HFFc6 (cell line): ENCODE data around the gene ACAA2. TPM values are rescaled to one million over a fixed set of nuclear protein-coding genes. Genes with fewer than 3 reads are reported as not detected.

Source experiments
- DNase-seq: peaks from one replicate; pipeline ENCODE4 v3.0.0-alpha.2; 2018
- H3K27ac Mint-ChIP-seq: 2 replicates; pipeline ENCODE4 v1.8.0; 2020; ENCODE audit warnings: mild to moderate bottlenecking, mixed read lengths
- H3K27me3 Mint-ChIP-seq: 2 replicates; pipeline ENCODE4 v1.8.0; 2021; ENCODE audit warnings: mild to moderate bottlenecking, moderate library complexity, mixed read lengths; ENCODE audit not compliant: insufficient read depth
- H3K36me3 Mint-ChIP-seq: 2 replicates; pipeline ENCODE4 v1.8.0; 2021; ENCODE audit warnings: low read depth, mixed read lengths
- H3K4me1 Mint-ChIP-seq: 2 replicates; pipeline ENCODE4 v1.8.0; 2020; ENCODE audit warnings: low read depth, mixed read lengths
- H3K4me3 Mint-ChIP-seq: 2 replicates; pipeline ENCODE4 v1.8.0; 2020; ENCODE audit warnings: mild to moderate bottlenecking, moderate library complexity, mixed read lengths
- H3K9me3 Mint-ChIP-seq: 2 replicates; pipeline ENCODE4 v1.8.0; 2020; ENCODE audit warnings: mild to moderate bottlenecking, mixed read lengths
- total RNA-seq, 6 experiments: library from RNA; stranded (reverse); fragmentation: NEBNext Ultra II Directional; extraction: Animal tissue kit (Norgen Biotek cat#: 25700); gene quantifications; 2 replicates in 1 of 6; 3 replicates in 5 of 6; pipeline ENCODE4 v1.2.3, GENCODE V29; 2021
- TF ChIP-seq, protein P1 (sequence below): fragments of 200-600 bp; sonication (generic); IDR thresholded peaks from 2 replicates; pipeline ENCODE4 v1.5.0; 2021; ENCODE audit warnings: antibody characterized with exemption, mild to moderate bottlenecking

ACAA2 gene
- total RNA-seq, 6 experiments from 2014 or later = 6.3 to 23.3 (median 7.1) TPM

DNA sequence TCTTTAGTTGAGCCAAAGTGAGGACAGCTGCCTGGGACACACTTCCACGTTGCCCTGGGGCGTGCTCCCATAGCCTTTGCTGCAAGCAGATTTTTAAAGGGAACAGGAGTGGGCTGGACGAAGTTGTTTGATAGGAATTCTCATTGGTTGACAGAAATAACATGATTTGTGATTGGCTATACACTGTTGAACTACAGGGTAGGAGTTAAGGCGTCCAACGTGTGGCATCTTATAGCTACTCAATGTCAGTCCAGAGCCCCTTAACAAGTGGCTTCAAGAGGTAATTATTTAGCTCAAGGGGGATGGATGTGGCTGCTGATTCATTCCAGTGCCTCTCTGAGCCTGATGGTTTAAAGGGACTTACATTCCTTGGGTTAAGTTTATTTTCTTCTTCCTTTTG lies 65.5 kb downstream of the ACAA2 start:
- Mint-ChIP-seq H3K27me3 (peaks cover 24% of the 10 kb centered on the region), H3K4me1 (peaks cover 15% of the 10 kb centered on the region), H3K27ac (no peak overlapping the region), H3K36me3 (no peaks in the 10 kb centered on the region), H3K9me3 (no peaks in the 10 kb centered on the region), H3K4me3 (no peak overlapping the region)
- TF ChIP-seq, protein P1, sequence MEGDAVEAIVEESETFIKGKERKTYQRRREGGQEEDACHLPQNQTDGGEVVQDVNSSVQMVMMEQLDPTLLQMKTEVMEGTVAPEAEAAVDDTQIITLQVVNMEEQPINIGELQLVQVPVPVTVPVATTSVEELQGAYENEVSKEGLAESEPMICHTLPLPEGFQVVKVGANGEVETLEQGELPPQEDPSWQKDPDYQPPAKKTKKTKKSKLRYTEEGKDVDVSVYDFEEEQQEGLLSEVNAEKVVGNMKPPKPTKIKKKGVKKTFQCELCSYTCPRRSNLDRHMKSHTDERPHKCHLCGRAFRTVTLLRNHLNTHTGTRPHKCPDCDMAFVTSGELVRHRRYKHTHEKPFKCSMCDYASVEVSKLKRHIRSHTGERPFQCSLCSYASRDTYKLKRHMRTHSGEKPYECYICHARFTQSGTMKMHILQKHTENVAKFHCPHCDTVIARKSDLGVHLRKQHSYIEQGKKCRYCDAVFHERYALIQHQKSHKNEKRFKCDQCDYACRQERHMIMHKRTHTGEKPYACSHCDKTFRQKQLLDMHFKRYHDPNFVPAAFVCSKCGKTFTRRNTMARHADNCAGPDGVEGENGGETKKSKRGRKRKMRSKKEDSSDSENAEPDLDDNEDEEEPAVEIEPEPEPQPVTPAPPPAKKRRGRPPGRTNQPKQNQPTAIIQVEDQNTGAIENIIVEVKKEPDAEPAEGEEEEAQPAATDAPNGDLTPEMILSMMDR = no peak
- DNase-seq = peak; percentile 24

DNA sequence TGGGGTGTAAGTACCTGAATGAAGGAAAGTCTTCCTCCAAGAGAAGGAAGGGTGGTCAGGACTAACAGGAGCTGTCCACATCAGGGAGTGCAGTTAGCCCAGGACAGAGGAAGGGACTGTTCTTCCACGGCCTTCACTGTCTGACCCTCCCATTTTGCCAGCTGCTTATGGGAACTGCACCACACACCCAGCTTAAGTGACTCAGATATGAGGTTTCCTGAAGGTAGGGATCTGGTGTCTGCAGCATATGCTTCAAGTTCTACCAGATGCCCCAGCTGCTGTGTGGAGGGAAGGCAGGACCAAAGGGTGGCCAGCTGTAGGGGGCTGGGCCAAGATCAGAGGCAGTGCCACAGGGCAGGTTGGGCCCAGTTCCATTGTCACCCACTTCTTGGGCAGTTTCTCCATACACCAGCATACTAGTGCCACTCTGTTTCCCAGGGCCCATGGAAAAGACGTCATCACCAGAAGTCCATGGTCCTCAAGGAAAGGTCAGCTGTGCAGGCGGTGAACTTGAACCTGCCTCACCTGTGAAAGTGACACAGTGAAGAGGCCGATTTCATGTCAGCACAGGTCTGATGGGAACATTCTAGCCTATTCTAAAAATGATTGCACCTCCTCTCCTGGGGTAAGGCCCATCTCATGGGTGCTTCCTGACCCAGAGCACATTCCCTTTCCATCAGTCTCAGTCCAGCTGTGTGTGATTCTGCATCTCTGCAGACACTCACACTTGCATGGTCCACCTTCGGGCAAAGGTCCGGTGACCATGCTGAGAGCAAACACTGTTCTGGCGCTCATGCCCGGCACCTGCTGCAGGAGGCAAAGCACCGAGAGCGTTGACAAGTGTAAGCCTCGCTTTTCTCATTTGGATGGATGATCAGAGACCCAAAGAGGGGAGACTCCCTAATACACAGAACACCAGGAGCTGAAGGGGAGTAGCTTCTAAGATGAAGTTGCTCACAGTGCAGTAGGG lies 68.0 kb downstream of the ACAA2 start:
- no peaks in the 10 kb centered on the region for H3K9me3 Mint-ChIP-seq
- peaks cover 18% of the 10 kb centered on the region for H3K27me3 Mint-ChIP-seq
- H3K4me3 Mint-ChIP-seq = no peak overlapping the region
- H3K4me1 Mint-ChIP-seq = peaks cover 22% of the 10 kb centered on the region
- DNase-seq = no peak
- no peaks in the 10 kb centered on the region for H3K36me3 Mint-ChIP-seq
- no peak overlapping the region for H3K27ac Mint-ChIP-seq
- TF ChIP-seq, protein P1 = no peak

DNA sequence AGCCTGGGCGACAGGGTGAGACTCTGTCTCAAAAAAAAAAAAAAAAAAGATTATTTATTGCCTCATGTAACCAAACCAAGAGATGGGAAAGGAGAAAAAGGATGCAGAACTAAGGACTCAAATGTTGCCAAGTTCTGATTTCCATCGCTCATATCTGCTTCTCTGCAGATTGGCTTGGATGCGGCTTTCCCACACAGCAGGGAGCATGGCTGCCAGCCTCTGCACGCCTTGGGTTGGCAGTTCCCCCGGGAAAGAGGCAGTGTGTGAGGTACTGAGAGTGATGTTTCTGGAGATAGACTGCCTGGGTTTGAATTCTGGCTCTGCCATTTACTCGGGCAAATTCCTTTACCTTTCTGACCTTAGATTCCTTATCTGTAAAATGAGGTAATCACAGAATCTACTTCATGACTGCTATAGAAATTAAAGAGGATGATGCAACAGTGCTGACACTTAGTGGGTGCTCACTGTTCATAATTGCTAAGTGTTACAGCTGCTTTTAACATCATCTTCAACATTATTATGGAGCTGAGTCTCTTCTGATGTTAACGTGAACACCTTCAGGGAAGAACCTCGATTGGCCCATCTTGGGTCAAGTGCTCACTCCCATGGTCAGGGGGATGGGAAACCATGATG lies 68.8 kb downstream of the ACAA2 start:
- no peaks in the 10 kb centered on the region for H3K9me3 Mint-ChIP-seq
- DNase-seq = no peak
- H3K27me3 Mint-ChIP-seq = peaks cover 18% of the 10 kb centered on the region
- H3K36me3 Mint-ChIP-seq = no peaks in the 10 kb centered on the region
- H3K4me3 Mint-ChIP-seq = no peak overlapping the region
- TF ChIP-seq, protein P1 = no peak
- no peak overlapping the region for H3K27ac Mint-ChIP-seq
- H3K4me1 Mint-ChIP-seq = peaks cover 22% of the 10 kb centered on the region

DNA sequence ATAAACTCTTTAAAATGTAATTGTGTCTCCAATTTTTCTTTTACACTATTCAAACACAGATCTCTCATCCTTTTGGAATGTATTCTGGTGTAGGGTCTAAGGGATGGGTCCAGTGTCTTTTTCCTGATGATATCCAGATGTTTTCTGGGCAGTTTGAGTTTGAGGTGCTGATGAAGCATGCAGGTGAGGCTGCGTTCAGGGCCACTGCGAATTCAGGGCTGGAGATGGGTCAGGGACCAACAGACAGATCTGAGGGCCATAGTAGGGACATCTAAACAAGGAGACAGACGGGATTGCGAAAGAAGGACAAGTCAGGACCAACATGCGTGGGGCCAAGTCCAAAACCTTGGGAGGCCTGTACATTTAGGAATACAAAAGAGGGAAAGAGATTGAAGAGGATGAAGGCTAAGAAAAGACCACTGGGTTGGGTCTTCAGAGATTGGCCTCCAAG lies 70.2 kb downstream of the ACAA2 start:
- no peaks in the 10 kb centered on the region for H3K9me3 Mint-ChIP-seq
- H3K36me3 Mint-ChIP-seq = no peaks in the 10 kb centered on the region
- H3K27me3 Mint-ChIP-seq = peaks cover 21% of the 10 kb centered on the region
- H3K4me3 Mint-ChIP-seq = no peak overlapping the region
- DNase-seq = no peak
- TF ChIP-seq, protein P1 = no peak
- H3K27ac Mint-ChIP-seq = no peak overlapping the region
- H3K4me1 Mint-ChIP-seq = peaks cover 20% of the 10 kb centered on the region

DNA sequence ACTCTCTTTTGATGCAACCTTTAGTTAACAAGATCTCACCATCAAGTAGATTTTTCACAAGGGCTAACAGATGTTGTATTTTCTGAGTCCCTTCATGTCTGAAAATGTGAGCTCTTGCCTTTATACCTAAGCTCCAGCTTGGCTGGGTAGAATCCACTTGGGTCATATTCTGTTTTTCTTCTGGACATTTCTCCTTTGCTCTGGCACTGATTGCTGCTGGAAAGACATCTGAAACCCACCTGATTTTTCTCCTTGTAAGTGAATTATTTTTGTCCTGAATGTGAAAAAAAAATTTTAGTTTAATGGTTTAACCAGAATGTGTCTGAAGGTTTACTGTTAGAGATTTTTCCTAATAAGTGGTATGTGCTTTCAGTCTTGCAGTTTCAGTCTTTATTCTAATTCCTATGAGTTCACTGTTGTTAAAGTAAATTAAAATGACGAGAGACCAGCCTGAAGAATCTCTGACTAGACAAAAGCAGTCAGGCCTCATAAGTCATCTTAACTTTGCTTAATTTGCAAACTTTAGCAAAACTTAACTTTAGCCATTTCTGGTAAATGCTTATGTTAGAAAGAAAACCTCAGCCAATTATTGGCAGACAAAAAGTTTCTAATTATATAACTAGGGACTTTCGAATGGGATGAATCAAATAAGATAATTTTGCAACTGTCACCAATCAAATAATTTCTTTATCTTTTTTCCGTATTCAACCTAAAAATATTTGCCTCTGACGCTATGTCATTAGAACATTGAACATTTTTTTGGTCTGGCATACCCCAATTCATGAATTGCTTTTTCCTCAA lies 70.8 kb downstream of the ACAA2 start:
- Mint-ChIP-seq H3K27me3 (peaks cover 25% of the 10 kb centered on the region), H3K36me3 (no peaks in the 10 kb centered on the region), H3K4me1 (peaks cover 14% of the 10 kb centered on the region), H3K4me3 (no peak overlapping the region), H3K27ac (no peak overlapping the region), H3K9me3 (no peaks in the 10 kb centered on the region)
- DNase-seq = no peak
- TF ChIP-seq, protein P1 = no peak
